CD4-positive, CD25-positive, alpha-beta regulatory T cell (primary cell): ENCODE data around the gene YIPF4. TPM values are rescaled to one million over a fixed set of nuclear protein-coding genes. Genes with fewer than 3 reads are reported as not detected.
A peak's percentile ranks its signal among the peaks of the same experiment; 100 is the strongest.
"Not testable (repeated sequence)": the region's sequence is repeated elsewhere in the genome, so short reads cannot be mapped to it uniquely, and the experiment has no call there.

ENCODE experiments used
- ATAC-seq, 2 donors: fragments of 150-1000 bp; cut with Tn5 transposase; one replicate each; pipeline ENCODE4 v1.10.0; 2021; ENCODE audit warnings: low read depth in 2 of 2, moderate number of reproducible peaks in 2 of 2, moderate library complexity in 1 of 2
- DNase-seq, 3 donors: peaks; one replicate each; pipeline versions ENCODE4 v3.0.0 to v3.0.0-alpha.2; 2012 to 2022; ENCODE audit warnings: mixed read lengths in 1 of 3
- H3K27ac ChIP-seq: one replicate; pipeline ENCODE4 v1.7.0; 2013; ENCODE audit warnings: mild to moderate bottlenecking, low read length; ENCODE audit not compliant: insufficient read depth, poor library complexity, severe bottlenecking
- H3K27me3 ChIP-seq: one replicate; pipeline ENCODE4 v1.7.0; 2013; ENCODE audit warnings: low read length; ENCODE audit not compliant: control insufficient read depth, insufficient read depth
- H3K36me3 ChIP-seq: one replicate; pipeline ENCODE4 v1.7.0; 2013; ENCODE audit warnings: mild to moderate bottlenecking, low read length, moderate library complexity; ENCODE audit not compliant: control insufficient read depth, insufficient read depth
- H3K4me1 ChIP-seq: 2 replicates; pipeline ENCODE4 v1.7.0; 2013; ENCODE audit warnings: mild to moderate bottlenecking, low read length; ENCODE audit not compliant: insufficient read depth, control insufficient read depth, poor library complexity, severe bottlenecking
- H3K4me3 ChIP-seq: one replicate; pipeline ENCODE4 v1.7.0; 2013; ENCODE audit warnings: low read depth, mild to moderate bottlenecking, low read length, moderate library complexity
- H3K9me3 ChIP-seq, 2 experiments: 1 replicate in 1 of 2; 2 replicates in 1 of 2; pipeline ENCODE4 v1.7.0; 2013; ENCODE audit warnings: low read length in 2 of 2, mild to moderate bottlenecking in 1 of 2, moderate library complexity in 1 of 2; ENCODE audit not compliant: control insufficient read depth in 2 of 2
- H3K27ac Mint-ChIP-seq, 3 donors: one replicate each; pipeline ENCODE4 v1.8.0; 2020 to 2022; ENCODE audit warnings: mild to moderate bottlenecking in 3 of 3, mixed read lengths in 3 of 3, moderate library complexity in 2 of 3
- H3K27me3 Mint-ChIP-seq: one replicate; pipeline ENCODE4 v1.8.0; 2022; ENCODE audit warnings: mild to moderate bottlenecking, mixed read lengths
- H3K36me3 Mint-ChIP-seq: one replicate; pipeline ENCODE4 v1.8.0; 2020; ENCODE audit warnings: mixed read lengths
- H3K4me1 Mint-ChIP-seq, 4 donors: one replicate each; pipeline ENCODE4 v1.8.0; 2020 to 2022; ENCODE audit warnings: mixed read lengths in 4 of 4, mild to moderate bottlenecking in 1 of 4
- H3K4me3 Mint-ChIP-seq, 4 donors: one replicate each; pipeline ENCODE4 v1.8.0; 2020 to 2022; ENCODE audit warnings: mild to moderate bottlenecking in 4 of 4, mixed read lengths in 4 of 4, moderate library complexity in 3 of 4
- H3K9me3 Mint-ChIP-seq, 7 donors: one replicate each; pipeline ENCODE4 v1.8.0; 2020 to 2022; ENCODE audit warnings: mixed read lengths in 7 of 7, mild to moderate bottlenecking in 3 of 7, moderate library complexity in 2 of 7
- polyA plus RNA-seq, 4 donors: library from polyadenylated mRNA; unstranded; fragments of 300-500 nt; fragmentation: Illumina TruSeq; gene quantifications; one replicate each; pipeline ENCODE4 v1.2.3, GENCODE V29; 2021
- total RNA-seq: library from RNA; stranded (reverse); gene quantifications from one replicate; pipeline ENCODE4 v1.2.3, GENCODE V29; 2022

The YIPF4 gene
- total and polyA plus RNA-seq, 5 donors from 2014 or later: 14.0 to 29.2 (median 19.8) TPM

- Mint-ChIP-seq H3K27ac (peak overlapping the region; percentile 83 to 96 (median 85)), H3K4me1 (peaks cover 30 to 46% (median 34%) of the 10 kb centered on the region in 4 donors), H3K4me3 (peak overlapping the region; percentile 83 to 98 (median 93)), H3K9me3 (no peaks in the 10 kb centered on the region), H3K36me3 (peaks cover 7% of the 10 kb centered on the region), H3K27me3 (no peaks in the 10 kb centered on the region)
- Histone ChIP-seq H3K36me3 (no peaks in the 10 kb centered on the region), H3K4me1 (peaks cover 25% of the 10 kb centered on the region), H3K27ac (peak overlapping the region; percentile 85), H3K4me3 (peak overlapping the region; percentile 90), H3K27me3 (no peaks in the 10 kb centered on the region), H3K9me3 (no peaks in the 10 kb centered on the region)
- ATAC-seq (peak; percentile 5 to 15), DNase-seq (peak in 1 of 3 donors; percentile 64)
Observed at GRCh38 chr2:32357318-32358110, 79.8 kb downstream of the YIPF4 start.

DNA sequence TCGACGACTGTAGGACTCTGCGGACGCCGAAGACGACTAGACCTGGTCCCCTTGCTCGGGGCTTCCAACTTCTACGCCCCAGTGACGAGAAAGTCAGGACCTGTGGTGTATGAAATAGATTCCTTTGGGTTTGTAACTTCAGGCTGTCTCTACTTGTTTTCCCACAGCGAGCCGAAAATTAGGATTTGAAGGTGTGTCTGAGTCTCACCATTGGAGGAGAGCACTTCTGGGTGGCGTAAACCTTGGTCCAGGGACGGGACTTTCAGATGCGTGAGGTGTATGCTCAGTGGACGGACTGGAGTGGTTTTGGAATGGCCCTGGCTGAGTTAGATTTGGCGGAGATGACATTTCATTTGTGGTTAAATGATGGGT is 80.4 kb downstream of the YIPF4 start:
- Mint-ChIP-seq H3K27me3 (no peaks in the 10 kb centered on the region), H3K27ac (peak overlapping the region; percentile 82 to 96 (median 83)), H3K4me1 (peaks cover 30 to 51% (median 35%) of the 10 kb centered on the region in 4 donors), H3K9me3 (no peaks in the 10 kb centered on the region), H3K4me3 (peak overlapping the region; percentile 83 to 98 (median 92)), H3K36me3 (peaks cover 7% of the 10 kb centered on the region)
- ATAC-seq: no peak
- Histone ChIP-seq H3K27ac (peak overlapping the region; percentile 57), H3K9me3 (no peaks in the 10 kb centered on the region), H3K27me3 (no peaks in the 10 kb centered on the region), H3K4me1 (peaks cover 29% of the 10 kb centered on the region), H3K36me3 (no peaks in the 10 kb centered on the region), H3K4me3 (peak overlapping the region; percentile 90)
- DNase-seq: peak in 2 of 3 donors; percentile 2 to 11

GRCh38 chr2:32360416-32360815 is 82.7 kb downstream of the YIPF4 start:
- Mint-ChIP-seq H3K9me3 (no peaks in the 10 kb centered on the region), H3K27me3 (no peaks in the 10 kb centered on the region), H3K4me3 (peak overlapping the region; percentile 4 to 92 (median 57)), H3K27ac (no peak overlapping the region), H3K36me3 (peaks cover 7% of the 10 kb centered on the region), H3K4me1 (peaks cover 46 to 72% (median 52%) of the 10 kb centered on the region in 4 donors)
- no peaks in the 10 kb centered on the region for H3K27me3 ChIP-seq
- ATAC-seq (no peak), DNase-seq (no peak)
- peak overlapping the region; percentile 90 for H3K4me3 ChIP-seq
- no peaks in the 10 kb centered on the region for H3K9me3 ChIP-seq
- H3K27ac ChIP-seq: no peak overlapping the region
- H3K36me3 ChIP-seq: no peaks in the 10 kb centered on the region
- peaks cover 41% of the 10 kb centered on the region for H3K4me1 ChIP-seq

- H3K4me1 Mint-ChIP-seq: peaks cover 51 to 90% (median 70%) of the 10 kb centered on the region in 4 donors
- not testable (repeated sequence) for H3K27ac ChIP-seq, H3K27me3 Mint-ChIP-seq, H3K9me3 Mint-ChIP-seq, H3K27me3 ChIP-seq, DNase-seq, ATAC-seq, H3K9me3 ChIP-seq, H3K36me3 ChIP-seq
- H3K4me3 Mint-ChIP-seq: peak overlapping the region in 1 of 4 donors; percentile 17
- H3K27ac Mint-ChIP-seq: peak overlapping the region in 1 of 3 donors; percentile 23
- H3K4me3 ChIP-seq: peak overlapping the region; percentile 53
- peaks cover 52% of the 10 kb centered on the region for H3K4me1 ChIP-seq
- peaks cover 11% of the 10 kb centered on the region for H3K36me3 Mint-ChIP-seq
Observed at GRCh38 chr2:32362997-32363396, 85.3 kb downstream of the YIPF4 start.

- peak overlapping the region; percentile 12 to 34 (median 21) for H3K4me3 Mint-ChIP-seq
- H3K9me3 Mint-ChIP-seq: no peaks in the 10 kb centered on the region
Observed at GRCh38 chr2:32363597-32363996, 85.9 kb downstream of the YIPF4 start.

GRCh38 chr2:32364290-32364689 is 86.6 kb downstream of the YIPF4 start:
- H3K27ac ChIP-seq: not testable (repeated sequence)
- H3K36me3 Mint-ChIP-seq: peaks cover 11% of the 10 kb centered on the region

More at GRCh38 chr2:32363597-32363996, 85.9 kb downstream of the YIPF4 start:
- ATAC-seq: no peak
- Histone ChIP-seq H3K9me3 (no peaks in the 10 kb centered on the region), H3K4me1 (peaks cover 48% of the 10 kb centered on the region), H3K27me3 (no peaks in the 10 kb centered on the region), H3K36me3 (no peaks in the 10 kb centered on the region), H3K4me3 (peak overlapping the region; percentile 53), H3K27ac (no peak overlapping the region)
- Mint-ChIP-seq H3K27ac (peak overlapping the region in 2 of 3 donors; percentile 7 to 23), H3K36me3 (peaks cover 11% of the 10 kb centered on the region), H3K27me3 (no peaks in the 10 kb centered on the region), H3K4me1 (peaks cover 45 to 89% (median 67%) of the 10 kb centered on the region in 4 donors)
- no peak for DNase-seq

GRCh38 chr2:32365679-32366078 is 88.0 kb downstream of the YIPF4 start:
- H3K4me1 Mint-ChIP-seq: peaks cover 42 to 88% (median 64%) of the 10 kb centered on the region in 4 donors
- not testable (repeated sequence) for H3K36me3 ChIP-seq, H3K4me3 ChIP-seq, DNase-seq, H3K9me3 ChIP-seq, ATAC-seq, H3K27ac Mint-ChIP-seq, H3K27me3 ChIP-seq, H3K27ac ChIP-seq, H3K27me3 Mint-ChIP-seq, H3K9me3 Mint-ChIP-seq
- H3K4me3 Mint-ChIP-seq: peak overlapping the region in 1 of 4 donors; percentile 24
- peaks cover 11% of the 10 kb centered on the region for H3K36me3 Mint-ChIP-seq
- peaks cover 29% of the 10 kb centered on the region for H3K4me1 ChIP-seq

More at GRCh38 chr2:32364290-32364689, 86.6 kb downstream of the YIPF4 start:
- H3K27ac Mint-ChIP-seq: peak overlapping the region in 2 of 3 donors; percentile 11 to 70
- not testable (repeated sequence) for ATAC-seq, H3K4me3 ChIP-seq, H3K9me3 Mint-ChIP-seq, H3K27me3 Mint-ChIP-seq, H3K9me3 ChIP-seq, H3K27me3 ChIP-seq, DNase-seq, H3K36me3 ChIP-seq
- H3K4me1 ChIP-seq: peaks cover 41% of the 10 kb centered on the region
- peak overlapping the region; percentile 4 to 83 (median 32) for H3K4me3 Mint-ChIP-seq
- H3K4me1 Mint-ChIP-seq: peaks cover 43 to 89% (median 66%) of the 10 kb centered on the region in 4 donors
